DMS114 treated with DMSO at 0.1 percent for 48 hours (cell line): ENCODE measurements around the gene ATP8A2.
"Not testable (repeated sequence)": the region's sequence is repeated elsewhere in the genome, so short reads cannot be mapped to it uniquely, and the experiment has no call there.

Experiments used
- DNase-seq: peaks from one replicate; lab custom pipeline; 2025; ENCODE audit not compliant: unreplicated experiment; lab: John Stamatoyannopoulos, UW

Gene ATP8A2

DNA sequence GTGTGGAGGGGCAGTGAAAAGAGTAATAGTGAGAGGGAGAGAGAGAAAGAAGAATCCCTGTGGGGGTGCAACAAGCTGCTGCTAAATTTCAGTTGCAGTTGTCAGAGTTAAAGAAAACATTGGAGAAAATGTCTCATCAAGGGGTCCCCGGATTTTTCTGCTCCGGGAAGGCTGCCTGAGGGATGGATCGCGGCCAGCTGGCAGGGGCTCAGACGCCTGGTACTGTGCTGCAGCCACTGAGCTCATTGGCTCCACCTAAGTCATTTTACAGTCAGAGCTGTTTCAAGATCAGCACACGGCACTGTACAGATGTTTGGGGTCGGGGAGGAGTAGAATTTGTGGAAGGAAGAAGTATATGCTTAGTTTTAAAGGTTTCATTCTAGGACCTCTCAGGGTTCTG, 573.8 kb downstream of the ATP8A2 start:
- no peak for DNase-seq

- DNase-seq = no peak
These were observed 574.5 kb downstream of the ATP8A2 start for GRCh38 chr13:25946321-25946720.

DNA sequence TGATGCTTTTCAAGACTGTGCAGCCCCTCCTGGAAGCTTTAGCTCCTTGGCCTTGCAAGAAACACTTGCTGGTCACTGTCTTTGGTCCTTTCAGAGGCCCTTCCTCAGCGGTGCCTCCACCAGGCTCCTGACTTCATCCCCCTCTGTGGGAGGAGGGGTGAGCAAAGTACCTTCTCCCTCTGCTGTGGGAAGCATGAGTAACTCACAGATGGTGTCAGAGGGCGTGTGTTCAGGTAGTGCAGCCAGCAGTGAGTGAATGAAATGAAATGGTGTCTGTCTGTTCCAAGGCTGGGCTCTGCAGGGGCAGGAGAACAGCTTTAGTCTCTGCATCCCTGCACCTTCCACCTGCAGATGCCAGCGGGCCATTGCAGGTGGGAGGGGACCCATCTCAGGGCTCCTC, 577.1 kb downstream of the ATP8A2 start:
- no peak for DNase-seq

GRCh38 chr13:25951831-25952230, 580.1 kb downstream of the ATP8A2 start:
- no peak for DNase-seq

GRCh38 chr13:25954080-25954479, 582.3 kb downstream of the ATP8A2 start:
- not testable (repeated sequence) for DNase-seq

DNA sequence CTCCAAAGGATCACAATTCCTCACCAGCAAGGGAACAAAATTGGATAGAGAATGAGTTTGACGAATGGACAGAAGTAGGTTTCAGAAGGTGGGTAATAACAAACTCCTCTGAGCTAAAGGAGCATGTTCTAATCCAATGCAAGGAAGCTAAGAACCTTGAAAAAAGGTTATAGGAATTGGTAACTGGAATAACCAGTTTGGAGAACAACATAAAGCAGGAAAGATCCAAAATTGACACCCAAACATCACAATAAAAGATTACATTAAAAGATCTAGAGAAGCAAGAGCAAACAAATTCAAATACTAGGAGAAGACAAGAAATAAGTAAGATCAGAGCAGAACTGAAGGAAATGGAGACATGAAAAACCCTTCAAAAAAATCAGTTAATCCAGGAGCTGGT, 583.2 kb downstream of the ATP8A2 start:
- DNase-seq = not testable (repeated sequence)

- DNase-seq = no peak
These were observed 587.2 kb downstream of the ATP8A2 start for GRCh38 chr13:25958986-25959385.

DNA sequence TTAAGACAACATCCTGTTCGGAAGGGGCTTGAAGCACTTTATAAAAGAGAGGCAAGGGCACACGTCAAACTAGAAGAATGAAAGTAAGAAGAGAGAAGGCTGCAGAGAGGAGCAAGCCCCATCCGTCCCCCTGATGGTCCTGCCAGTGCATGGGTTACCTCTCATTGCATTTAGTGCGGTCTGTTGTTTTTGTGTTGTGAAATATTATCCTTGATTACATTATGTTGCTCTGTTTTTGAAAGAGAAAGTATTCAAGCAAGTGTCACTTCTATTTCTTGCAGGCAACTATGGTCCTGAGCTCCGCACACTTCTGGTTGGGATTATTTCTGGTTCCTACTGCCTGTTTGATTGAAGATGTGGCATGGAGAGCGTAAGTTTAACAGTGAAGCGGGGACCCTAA, 589.5 kb downstream of the ATP8A2 start:
- DNase-seq = no peak

DNA sequence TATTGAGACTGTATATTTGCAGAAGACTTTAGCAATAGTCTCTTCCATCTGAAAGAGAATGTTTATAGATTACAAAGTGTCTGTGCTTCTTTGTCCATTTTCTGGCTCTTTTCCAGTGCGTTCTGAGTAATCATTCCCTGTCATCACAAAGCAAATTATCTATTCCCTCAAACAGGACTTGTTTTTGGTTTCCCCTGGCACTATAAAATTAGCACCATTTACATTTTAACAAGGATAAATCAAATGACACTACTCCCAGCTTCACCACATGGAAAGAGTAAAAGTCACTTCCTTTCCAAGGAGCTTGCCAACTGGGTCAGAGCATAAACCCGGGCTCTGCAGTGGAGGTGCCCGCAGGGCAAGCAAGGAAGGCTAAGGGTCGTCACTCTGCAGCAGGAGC, 591.9 kb downstream of the ATP8A2 start:
- no peak for DNase-seq

GRCh38 chr13:25965596-25965995, 593.8 kb downstream of the ATP8A2 start:
- DNase-seq = no peak

GRCh38 chr13:25966086-25966485, 594.3 kb downstream of the ATP8A2 start:
- DNase-seq = no peak

GRCh38 chr13:25967144-25967543, 595.4 kb downstream of the ATP8A2 start:
- DNase-seq = no peak

DNA sequence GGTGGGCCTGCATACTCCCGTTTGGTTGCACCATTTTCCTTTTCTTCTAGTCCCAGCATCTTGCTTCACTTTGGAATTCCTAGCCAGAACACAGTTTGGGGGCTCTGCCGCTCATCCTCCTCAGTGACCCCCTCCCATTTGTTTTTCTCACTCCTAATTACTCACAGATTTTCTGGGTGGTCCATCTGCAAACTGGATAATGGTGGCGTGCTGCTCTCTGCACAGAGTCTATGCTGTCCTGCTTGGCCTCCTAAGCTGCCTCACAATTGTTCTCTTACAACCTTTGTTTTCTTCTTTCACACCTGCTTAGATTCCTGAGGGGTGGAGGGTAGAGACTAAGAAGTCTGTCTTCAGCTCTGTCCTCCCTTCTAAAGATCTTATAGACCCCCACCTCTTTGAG, 599.3 kb downstream of the ATP8A2 start:
- DNase-seq = no peak

- no peak for DNase-seq
These were observed 599.8 kb downstream of the ATP8A2 start for GRCh38 chr13:25971459-25972145.

GRCh38 chr13:25973085-25973484, 601.3 kb downstream of the ATP8A2 start:
- DNase-seq = no peak

- DNase-seq = no peak
These were observed 601.8 kb downstream of the ATP8A2 start for GRCh38 chr13:25973576-25973975.

DNA sequence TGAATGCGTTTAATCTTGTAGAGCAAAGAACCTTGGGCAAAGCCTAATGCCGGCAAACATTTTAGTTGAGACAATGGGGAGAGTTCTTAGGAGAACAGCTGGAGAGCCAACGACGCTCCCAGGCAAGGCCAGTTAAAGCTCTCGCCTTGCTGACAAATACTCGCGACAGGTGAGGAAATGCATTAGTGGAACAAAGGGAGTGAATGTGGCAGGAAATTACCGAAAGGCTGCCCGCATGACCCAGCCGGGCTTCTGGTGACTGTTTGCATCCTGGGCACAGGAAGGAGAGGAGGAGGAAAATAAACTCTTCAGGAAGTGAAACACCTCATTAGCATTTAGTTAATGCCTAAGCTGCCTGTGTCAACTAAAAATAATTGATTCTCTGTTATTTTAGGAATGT, 605.4 kb downstream of the ATP8A2 start:
- DNase-seq = no peak

DNA sequence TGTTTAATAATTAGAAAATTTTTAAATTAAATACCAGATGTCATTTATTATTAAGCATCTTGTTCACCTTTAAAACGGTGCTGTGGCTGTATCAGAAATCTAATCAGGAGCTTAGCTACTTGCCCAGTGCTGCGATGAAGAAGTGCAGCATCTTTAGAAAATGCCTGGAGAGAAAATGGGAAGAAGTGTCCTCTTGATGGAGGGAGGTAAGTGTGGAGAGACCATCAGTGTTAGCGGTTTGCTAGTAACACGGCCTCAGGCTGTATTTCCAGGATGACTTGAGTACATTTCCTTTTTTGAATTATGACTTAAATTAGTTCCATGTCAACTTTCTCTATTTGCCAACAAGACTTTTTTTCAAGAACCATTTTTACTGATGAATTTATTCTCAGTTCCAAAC, 605.9 kb downstream of the ATP8A2 start:
- DNase-seq = no peak

- DNase-seq = no peak
These were observed 607.2 kb downstream of the ATP8A2 start for GRCh38 chr13:25978961-25979360.

GRCh38 chr13:25979371-25979770, 607.6 kb downstream of the ATP8A2 start:
- no peak for DNase-seq

GRCh38 chr13:25980255-25980654, 608.5 kb downstream of the ATP8A2 start:
- DNase-seq = no peak

DNA sequence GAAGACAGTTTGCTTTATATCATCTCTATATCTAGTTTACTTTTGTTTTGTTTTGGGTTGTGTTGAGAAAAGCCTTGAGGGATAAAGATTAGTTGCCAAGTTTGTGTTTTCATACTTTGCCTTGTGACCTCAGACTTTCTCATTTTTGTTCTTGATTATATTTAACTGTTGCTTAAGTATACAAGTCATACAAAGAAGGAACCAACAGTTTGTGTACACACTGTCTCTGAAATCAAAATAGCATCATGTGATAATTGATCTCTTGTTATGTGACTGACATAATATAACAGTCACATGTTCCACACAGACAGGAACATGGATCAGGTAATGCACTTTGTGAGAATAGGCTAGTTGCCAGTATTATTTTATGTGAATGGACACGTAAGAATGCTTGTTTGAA, 609.3 kb downstream of the ATP8A2 start:
- DNase-seq = no peak

DNA sequence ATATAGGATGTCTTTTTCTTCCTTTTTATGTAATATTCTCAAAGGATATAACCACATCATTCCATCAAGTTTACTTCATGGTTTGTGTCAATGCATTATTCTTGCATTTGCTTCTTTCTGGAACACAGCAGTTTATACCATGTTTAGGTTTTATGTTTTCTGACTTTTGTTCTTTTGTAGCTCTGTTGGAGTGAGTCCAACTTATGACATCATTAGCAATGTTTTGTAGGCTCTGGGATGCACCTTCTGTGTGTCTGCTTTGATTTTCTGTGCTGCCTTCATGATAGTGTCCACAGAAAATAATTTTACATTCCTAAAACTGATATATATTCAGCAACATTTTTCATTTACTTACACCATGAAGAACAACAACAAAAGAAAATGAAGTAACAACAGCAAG, 611.1 kb downstream of the ATP8A2 start:
- no peak for DNase-seq
